H1 (cell line): ENCODE data around the gene TLE1. TPM values are rescaled to one million over a fixed set of nuclear protein-coding genes. Genes with fewer than 3 reads are reported as not detected.
A peak's percentile ranks its signal among the peaks of the same experiment; 100 is the strongest.

ENCODE experiments used
- CTCF ChIA-PET: fragments of 300-600 bp; sonication (Branson Sonifier 250); formaldehyde crosslinking; loops from one replicate; lab custom pipeline; 2021; ENCODE audit not compliant: partially characterized antibody; lab: Charles Lee
- POLR2A ChIA-PET: fragments of 300-600 bp; sonication (Branson Sonifier 250); formaldehyde crosslinking; loops from one replicate; lab custom pipeline; 2021; ENCODE audit warnings: inconsistent platforms; ENCODE audit not compliant: partially characterized antibody; lab: Charles Lee
- DNase-seq, 2 experiments: peaks; one replicate each; pipeline versions ENCODE4 v3.0.0 to v3.0.0-alpha.2; 2010 to 2022; ENCODE audit warnings: low spot score in 2 of 2, low read depth in 1 of 2, mixed read lengths in 1 of 2
- FAIRE-seq: peaks from 2 replicates; lab custom pipeline; 2011; peaks lifted over from hg19 to GRCh38; lab: Jason Lieb, UNC
- H2AFZ ChIP-seq: 2 replicates; pipeline ENCODE4 v1.8.1; 2012; ENCODE audit warnings: low read length, inconsistent platforms
- H2AK5ac ChIP-seq: 2 replicates; pipeline ENCODE4 v1.6.1; 2013; ENCODE audit warnings: low read depth, low read length
- H2BK120ac ChIP-seq: replicated peaks from 2 replicates; pipeline ENCODE3; 2013; ENCODE audit warnings: low read depth, low read length, inconsistent platforms
- H2BK12ac ChIP-seq: 2 replicates; pipeline ENCODE4 v1.6.1; 2013; ENCODE audit warnings: low read depth, low read length
- H2BK15ac ChIP-seq: 2 replicates; pipeline ENCODE4 v1.6.1; 2013; ENCODE audit warnings: low read length
- H2BK20ac ChIP-seq: 2 replicates; pipeline ENCODE4 v1.6.1; 2013; ENCODE audit warnings: low read length
- H2BK5ac ChIP-seq: 2 replicates; pipeline ENCODE4 v1.6.1; 2013; ENCODE audit warnings: low read depth, low read length
- H3K14ac ChIP-seq: 2 replicates; pipeline ENCODE4 v1.6.1; 2013; ENCODE audit warnings: inconsistent platforms; ENCODE audit not compliant: insufficient read length
- H3K18ac ChIP-seq: 2 replicates; pipeline ENCODE4 v1.6.1; 2013; ENCODE audit warnings: low read length; ENCODE audit errors: extremely low read depth
- H3K23ac ChIP-seq: 2 replicates; pipeline ENCODE4 v1.6.1; 2013; ENCODE audit warnings: inconsistent platforms; ENCODE audit not compliant: insufficient read length
- H3K23me2 ChIP-seq: 2 replicates; pipeline ENCODE4 v1.6.1; 2013; ENCODE audit warnings: low read depth, low read length
- H3K27ac ChIP-seq: 2 replicates; pipeline ENCODE4 v1.6.1; 2011; ENCODE audit warnings: low read depth, low read length, inconsistent platforms
- H3K27me3 ChIP-seq, 4 experiments: replicated peaks in 1 of 4; 1 replicate in 1 of 4; 2 replicates in 3 of 4; pipeline versions ENCODE4 v1.6.1 to v1.8.1; 2011 to 2013; ENCODE audit warnings: low read length in 3 of 4, mild to moderate bottlenecking in 3 of 4, inconsistent platforms in 2 of 4, mixed read lengths in 2 of 4, moderate library complexity in 1 of 4; ENCODE audit not compliant: control insufficient read depth in 3 of 4, insufficient read depth in 3 of 4; ENCODE audit errors: extremely low read depth in 1 of 4
- H3K36me3 ChIP-seq, 4 experiments: 2 replicates each; pipeline versions ENCODE4 v1.6.1 to v1.8.1; 2011 to 2013; ENCODE audit warnings: mild to moderate bottlenecking in 4 of 4, low read length in 3 of 4, moderate library complexity in 2 of 4, control low read depth in 1 of 4, inconsistent platforms in 1 of 4; ENCODE audit not compliant: insufficient read depth in 4 of 4, control insufficient read depth in 2 of 4
- H3K4ac ChIP-seq: replicated peaks from 2 replicates; pipeline ENCODE3; 2013; ENCODE audit warnings: low read length, low read depth, mixed read lengths, inconsistent platforms; ENCODE audit not compliant: insufficient read length
- H3K4me1 ChIP-seq, 4 experiments: replicated peaks in 1 of 4; 1 replicate in 1 of 4; 2 replicates in 3 of 4; pipeline versions ENCODE4 v1.6.1 to v1.8.1; 2011 to 2013; ENCODE audit warnings: low read length in 3 of 4, inconsistent platforms in 2 of 4, mixed read lengths in 1 of 4; ENCODE audit not compliant: insufficient read depth in 4 of 4, control insufficient read depth in 3 of 4
- H3K4me2 ChIP-seq, 2 experiments: 2 replicates each; pipeline versions ENCODE4 v1.6.1 to v1.8.1; 2011 to 2013; ENCODE audit warnings: low read depth in 2 of 2, low read length in 2 of 2, control low read depth in 1 of 2, inconsistent platforms in 1 of 2, mild to moderate bottlenecking in 1 of 2; ENCODE audit not compliant: insufficient read depth in 1 of 2
- H3K4me3 ChIP-seq, 4 experiments: fragments of 200-600, 300-600 bp in 1 of 4; sonication (generic), shearing (Covaris generic), sonication (Bioruptor Twin) in 1 of 4; 2 replicates each; pipeline versions ENCODE4 v1.5.1 to v1.8.1; 2011 to 2016; ENCODE audit warnings: low read length in 4 of 4, low read depth in 3 of 4, control low read depth in 2 of 4, inconsistent platforms in 2 of 4, mild to moderate bottlenecking in 2 of 4, mixed read lengths in 1 of 4, moderate library complexity in 1 of 4; ENCODE audit not compliant: insufficient read depth in 2 of 4; ENCODE audit errors: extremely low read depth in 1 of 4
- H3K56ac ChIP-seq: replicated peaks from 2 replicates; pipeline ENCODE3; 2013; ENCODE audit warnings: low read depth, mild to moderate bottlenecking, mixed read lengths, low read length, inconsistent platforms; ENCODE audit not compliant: insufficient read length
- H3K79me1 ChIP-seq: 2 replicates; pipeline ENCODE4 v1.6.1; 2013; ENCODE audit warnings: low read depth, low read length, control low read depth
- H3K79me2 ChIP-seq, 2 experiments: 2 replicates each; pipeline versions ENCODE4 v1.6.1 to v1.8.1; 2012 to 2013; ENCODE audit warnings: low read length in 2 of 2, mild to moderate bottlenecking in 2 of 2, inconsistent platforms in 1 of 2; ENCODE audit not compliant: insufficient read depth in 2 of 2, control insufficient read depth in 1 of 2
- H3K9ac ChIP-seq, 4 experiments: replicated peaks in 1 of 4; 1 replicate in 1 of 4; 2 replicates in 3 of 4; pipeline versions ENCODE4 v1.6.1 to v1.8.1; 2011 to 2013; ENCODE audit warnings: low read depth in 3 of 4, low read length in 3 of 4, control low read depth in 2 of 4, mild to moderate bottlenecking in 2 of 4, moderate library complexity in 2 of 4, inconsistent platforms in 1 of 4; ENCODE audit errors: extremely low read depth in 1 of 4
- H3K9me3 ChIP-seq, 2 experiments: 2 replicates each; pipeline versions ENCODE4 v1.6.1 to v1.8.1; 2012 to 2013; ENCODE audit warnings: mild to moderate bottlenecking in 2 of 2, moderate library complexity in 2 of 2, control low read depth in 1 of 2, inconsistent platforms in 1 of 2, low read depth in 1 of 2, low read length in 1 of 2, mixed read lengths in 1 of 2; ENCODE audit not compliant: insufficient read depth in 2 of 2
- H4K20me1 ChIP-seq, 2 experiments: replicated peaks in 1 of 2; 2 replicates each; pipeline versions ENCODE3 to v1.8.1; 2011 to 2013; ENCODE audit warnings: inconsistent platforms in 2 of 2, low read length in 2 of 2, mild to moderate bottlenecking in 1 of 2; ENCODE audit not compliant: insufficient read depth in 2 of 2, control insufficient read depth in 1 of 2
- H4K5ac ChIP-seq: 2 replicates; pipeline ENCODE4 v1.6.1; 2013; ENCODE audit warnings: low read length, low read depth, mixed read lengths, inconsistent platforms; ENCODE audit not compliant: insufficient read length
- H4K8ac ChIP-seq: 2 replicates; pipeline ENCODE4 v1.8.0; 2013; ENCODE audit warnings: mild to moderate bottlenecking, moderate library complexity, low read length, inconsistent platforms; ENCODE audit not compliant: insufficient read depth; ENCODE audit errors: extremely low read depth
- H4K91ac ChIP-seq: replicated peaks from 2 replicates; pipeline ENCODE3; 2013; ENCODE audit warnings: low read length, mixed read lengths, inconsistent platforms; ENCODE audit not compliant: insufficient read length
- CHD1 ChIP-seq: IDR thresholded peaks from 2 replicates; pipeline ENCODE4 v1.6.1; 2012; ENCODE audit warnings: low read depth, low read length, improper control_type of control experiment
- CTCF ChIP-seq, 3 experiments: IDR thresholded peaks; 1 replicate in 2 of 3; 2 replicates in 1 of 3; pipeline versions ENCODE4 v1.5.1 to v1.6.1; 2011; ENCODE audit warnings: low read length in 3 of 3, mild to moderate bottlenecking in 3 of 3, inconsistent platforms in 2 of 3, low read depth in 1 of 3, moderate library complexity in 1 of 3; ENCODE audit not compliant: insufficient read depth in 1 of 3; ENCODE audit errors: control extremely low read depth in 1 of 3
- NANOG ChIP-seq: IDR thresholded peaks from 2 replicates; pipeline ENCODE4 v1.6.1; 2011; ENCODE audit warnings: low read length, low read depth, mild to moderate bottlenecking, inconsistent platforms; ENCODE audit not compliant: insufficient read depth, poor library complexity, severe bottlenecking
- SIRT6 ChIP-seq: IDR thresholded peaks from one replicate; pipeline ENCODE4 v1.7.1; 2012; ENCODE audit warnings: low read length, inconsistent platforms
- WGBS, 2 experiments: shearing (Covaris generic) in 1 of 2; methylation state at CpG; one replicate each; pipeline versions ENCODE4 v1.1.6 to v1.1.7; 2013 to 2015; ENCODE audit warnings: low lambda C conversion rate in 2 of 2, mixed read lengths in 2 of 2, inconsistent platforms in 1 of 2, low coverage in 1 of 2, missing lambda C conversion rate in 1 of 2; ENCODE audit not compliant: insufficient replicate concordance in 2 of 2, insufficient coverage in 1 of 2, insufficient read length in 1 of 2; ENCODE audit errors: extremely low coverage in 1 of 2, missing lambda C conversion rate in 1 of 2; 5-methylcytosine and 5-hydroxymethylcytosine counted together
- polyA plus RNA-seq, 7 experiments: library from polyadenylated mRNA; depleted of rRNA in 3 of 7; stranded (reverse) in 5 of 7; unstranded in 2 of 7; fragments of >200 nt in 5 of 7; fragments of 200-250 nt in 2 of 7; gene quantifications; 1 replicate in 5 of 7; 2 replicates in 1 of 7; 4 replicates in 1 of 7; pipeline versions ENCODE4 v1.2.1 to v1.2.3, GENCODE V29; 2011 to 2013; ENCODE audit warnings: missing spikeins in 2 of 7, mixed read lengths in 2 of 7
- total RNA-seq: library from RNA; stranded (reverse); fragmentation: NEBNext Ultra II Directional; extraction: Animal tissue kit (Norgen Biotek cat#: 25700); gene quantifications from 2 replicates; pipeline ENCODE4 v1.2.1, GENCODE V29; 2021

Gene TLE1
- total and polyA plus RNA-seq, 2 of the 8 experiments (the other 6 are each of a cell fraction or from before 2014, with no cell fraction given), result 81.8 to 91.6 TPM

DNA sequence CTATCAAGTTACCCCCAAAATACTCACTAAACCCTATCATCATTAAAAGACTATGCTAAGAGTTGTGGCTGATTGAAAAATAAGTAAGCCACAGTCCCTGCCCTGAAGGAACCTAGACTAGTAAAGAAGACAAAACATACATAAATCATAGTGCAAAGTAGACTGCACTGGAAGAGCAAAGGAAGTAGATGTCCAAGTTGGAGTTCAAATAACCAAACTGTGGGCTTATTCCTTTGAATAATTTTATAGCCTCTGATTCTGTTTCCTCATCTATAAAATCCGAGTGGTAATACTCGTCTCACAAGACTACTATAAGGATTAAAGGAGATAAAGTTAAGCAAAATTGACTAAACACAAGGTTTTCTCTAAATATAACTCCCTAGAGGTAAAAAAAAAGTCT is 140.4 kb downstream of the TLE1 start:
- Histone ChIP-seq H4K5ac (no peak overlapping the region), H3K56ac (no peak overlapping the region), H2AFZ (no peak overlapping the region), H4K8ac (no peak overlapping the region), H3K79me2 (no peaks in the 10 kb centered on the region), H2BK15ac (no peak overlapping the region), H3K23ac (no peak overlapping the region), H3K14ac (no peak overlapping the region), H3K4me1 (peaks cover 0 to 14% (median 10%) of the 10 kb centered on the region in 4 experiments; a peak in 5 of 7 replicates), H3K27me3 (no peaks in the 10 kb centered on the region), H3K9me3 (no peaks in the 10 kb centered on the region), H2AK5ac (no peak overlapping the region), H2BK5ac (no peak overlapping the region), H4K91ac (no peak overlapping the region), H2BK120ac (no peak overlapping the region), H3K36me3 (no peaks in the 10 kb centered on the region), H4K20me1 (no peaks in the 10 kb centered on the region), H3K4me3 (no peak overlapping the region), H3K18ac (no peak overlapping the region), H3K79me1 (no peaks in the 10 kb centered on the region), H3K23me2 (no peaks in the 10 kb centered on the region), H3K4ac (no peak overlapping the region), H3K27ac (no peak overlapping the region), H2BK20ac (no peak overlapping the region), H3K9ac (no peak overlapping the region), H3K4me2 (peak overlapping the region in 1 of 2 experiments; percentile 81; a peak in 1 of 4 replicates), H2BK12ac (no peak overlapping the region)
- FAIRE-seq (no peak), DNase-seq (no peak)
- POLR2A ChIA-PET, result no interaction called here
- WGBS, 2 experiments, result 92% methylated on average over 2 of the region's 2 CpGs; no CpG with 5 or more reads in 1 of the 2 experiments
- CTCF ChIA-PET, result no interaction called here
- TF ChIP-seq CHD1, result no peak
- no peak for TF ChIP-seq CTCF (IDR thresholded peaks at IDR 0.05; ENCODE audit: control extremely low read depth in 1 of 3, insufficient read depth in 1 of 3, low read depth in 1 of 3, low read length in 3 of 3)
- no peak for TF ChIP-seq NANOG
- no peak for TF ChIP-seq SIRT6
